Astrocyte of the cerebellum (primary cell): ENCODE results near the gene DSP.

Experiments
- DNase-seq: peaks from one replicate; pipeline ENCODE4 v3.0.0-alpha.2; 2011; ENCODE audit warnings: low read depth
- H3K4me3 ChIP-seq: 2 replicates; pipeline ENCODE4 v1.5.1; 2011; ENCODE audit warnings: mild to moderate bottlenecking, low read depth, low read length, moderate library complexity
- in situ Hi-C: cut with HindIII; loops from 2 replicates; pipeline ENCODE4 v1.10.0; 2017; ENCODE audit warnings: low sequenced_read_pairs
- TF ChIP-seq, protein P1 (sequence below): IDR thresholded peaks from 2 replicates; pipeline ENCODE4 v1.5.1; 2012; ENCODE audit warnings: low read length, low read depth, moderate library complexity, mild to moderate bottlenecking; ENCODE audit errors: missing control alignments

DSP gene

DNA sequence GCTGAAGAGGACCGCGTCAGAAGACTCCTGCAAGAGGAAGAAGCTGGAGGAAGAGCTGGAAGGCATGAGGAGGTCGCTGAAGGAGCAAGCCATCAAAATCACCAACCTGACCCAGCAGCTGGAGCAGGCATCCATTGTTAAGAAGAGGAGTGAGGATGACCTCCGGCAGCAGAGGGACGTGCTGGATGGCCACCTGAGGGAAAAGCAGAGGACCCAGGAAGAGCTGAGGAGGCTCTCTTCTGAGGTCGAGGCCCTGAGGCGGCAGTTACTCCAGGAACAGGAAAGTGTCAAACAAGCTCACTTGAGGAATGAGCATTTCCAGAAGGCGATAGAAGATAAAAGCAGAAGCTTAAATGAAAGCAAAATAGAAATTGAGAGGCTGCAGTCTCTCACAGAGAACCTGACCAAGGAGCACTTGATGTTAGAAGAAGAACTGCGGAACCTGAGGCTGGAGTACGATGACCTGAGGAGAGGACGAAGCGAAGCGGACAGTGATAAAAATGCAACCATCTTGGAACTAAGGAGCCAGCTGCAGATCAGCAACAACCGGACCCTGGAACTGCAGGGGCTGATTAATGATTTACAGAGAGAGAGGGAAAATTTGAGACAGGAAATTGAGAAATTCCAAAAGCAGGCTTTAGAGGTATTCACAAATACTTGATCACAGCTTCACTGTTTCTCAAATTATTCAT is 39.6 kb downstream of the DSP start:
- in situ Hi-C loops, result no loop called here
- DNase-seq, result no peak
- no peak overlapping the region for H3K4me3 ChIP-seq
- TF ChIP-seq, protein P1, sequence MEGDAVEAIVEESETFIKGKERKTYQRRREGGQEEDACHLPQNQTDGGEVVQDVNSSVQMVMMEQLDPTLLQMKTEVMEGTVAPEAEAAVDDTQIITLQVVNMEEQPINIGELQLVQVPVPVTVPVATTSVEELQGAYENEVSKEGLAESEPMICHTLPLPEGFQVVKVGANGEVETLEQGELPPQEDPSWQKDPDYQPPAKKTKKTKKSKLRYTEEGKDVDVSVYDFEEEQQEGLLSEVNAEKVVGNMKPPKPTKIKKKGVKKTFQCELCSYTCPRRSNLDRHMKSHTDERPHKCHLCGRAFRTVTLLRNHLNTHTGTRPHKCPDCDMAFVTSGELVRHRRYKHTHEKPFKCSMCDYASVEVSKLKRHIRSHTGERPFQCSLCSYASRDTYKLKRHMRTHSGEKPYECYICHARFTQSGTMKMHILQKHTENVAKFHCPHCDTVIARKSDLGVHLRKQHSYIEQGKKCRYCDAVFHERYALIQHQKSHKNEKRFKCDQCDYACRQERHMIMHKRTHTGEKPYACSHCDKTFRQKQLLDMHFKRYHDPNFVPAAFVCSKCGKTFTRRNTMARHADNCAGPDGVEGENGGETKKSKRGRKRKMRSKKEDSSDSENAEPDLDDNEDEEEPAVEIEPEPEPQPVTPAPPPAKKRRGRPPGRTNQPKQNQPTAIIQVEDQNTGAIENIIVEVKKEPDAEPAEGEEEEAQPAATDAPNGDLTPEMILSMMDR, result no peak

DNA sequence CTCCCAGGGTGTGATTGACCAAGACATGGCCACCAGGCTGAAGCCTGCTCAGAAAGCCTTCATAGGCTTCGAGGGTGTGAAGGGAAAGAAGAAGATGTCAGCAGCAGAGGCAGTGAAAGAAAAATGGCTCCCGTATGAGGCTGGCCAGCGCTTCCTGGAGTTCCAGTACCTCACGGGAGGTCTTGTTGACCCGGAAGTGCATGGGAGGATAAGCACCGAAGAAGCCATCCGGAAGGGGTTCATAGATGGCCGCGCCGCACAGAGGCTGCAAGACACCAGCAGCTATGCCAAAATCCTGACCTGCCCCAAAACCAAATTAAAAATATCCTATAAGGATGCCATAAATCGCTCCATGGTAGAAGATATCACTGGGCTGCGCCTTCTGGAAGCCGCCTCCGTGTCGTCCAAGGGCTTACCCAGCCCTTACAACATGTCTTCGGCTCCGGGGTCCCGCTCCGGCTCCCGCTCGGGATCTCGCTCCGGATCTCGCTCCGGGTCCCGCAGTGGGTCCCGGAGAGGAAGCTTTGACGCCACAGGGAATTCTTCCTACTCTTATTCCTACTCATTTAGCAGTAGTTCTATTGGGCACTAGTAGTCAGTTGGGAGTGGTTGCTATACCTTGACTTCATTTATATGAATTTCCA is 43.9 kb downstream of the DSP start:
- TF ChIP-seq, protein P1, result no peak
- no peak for DNase-seq
- no peak overlapping the region for H3K4me3 ChIP-seq
- in situ Hi-C loops, result no loop called here

DNA sequence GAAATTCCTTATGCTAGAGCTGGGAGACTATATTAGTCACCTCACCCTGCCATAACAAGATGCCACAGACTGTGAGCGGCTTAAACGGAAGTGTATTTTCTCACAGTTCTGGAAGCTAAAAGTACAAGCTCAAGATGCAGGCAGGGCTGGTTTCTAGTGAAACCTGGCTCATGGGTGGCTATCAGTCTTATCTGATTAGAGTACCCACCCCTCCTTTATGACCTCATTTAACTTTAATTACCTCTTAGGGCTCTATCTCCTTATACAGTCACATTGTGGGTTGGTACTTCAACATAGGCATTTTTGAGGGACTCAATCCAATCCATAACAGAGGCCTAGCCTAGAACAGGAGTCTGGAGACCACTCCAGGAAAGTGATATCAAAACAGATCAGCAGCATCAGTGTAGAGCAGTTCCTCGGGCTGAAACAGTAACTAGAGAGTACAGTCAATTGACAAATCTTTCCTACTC is 46.2 kb downstream of the DSP start:
- TF ChIP-seq, protein P1, result no peak
- no peak overlapping the region for H3K4me3 ChIP-seq
- in situ Hi-C loops, result no loop called here
- no peak for DNase-seq

DNA sequence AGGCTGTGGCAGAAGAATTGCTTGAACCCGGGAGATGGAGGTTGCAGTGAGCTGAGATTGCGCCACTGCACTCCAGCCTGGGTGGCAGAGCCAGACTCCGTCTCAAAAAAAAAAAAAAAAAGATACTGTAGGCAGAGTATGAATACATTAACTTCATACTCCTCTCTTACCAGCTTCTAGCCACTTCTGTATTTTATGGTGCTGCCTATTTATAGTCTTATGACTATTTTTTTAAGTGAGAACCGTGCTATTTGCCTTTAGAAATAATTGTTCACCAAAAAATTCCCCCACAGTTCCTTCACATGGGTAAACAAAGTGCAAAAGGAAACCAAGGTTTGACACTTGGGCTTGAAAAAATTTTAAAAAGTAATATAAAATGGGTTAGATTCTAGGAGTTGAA is 47.0 kb downstream of the DSP start:
- DNase-seq, result no peak
- in situ Hi-C loops, result no loop called here
- TF ChIP-seq, protein P1, result no peak
- H3K4me3 ChIP-seq, result no peak overlapping the region

DNA sequence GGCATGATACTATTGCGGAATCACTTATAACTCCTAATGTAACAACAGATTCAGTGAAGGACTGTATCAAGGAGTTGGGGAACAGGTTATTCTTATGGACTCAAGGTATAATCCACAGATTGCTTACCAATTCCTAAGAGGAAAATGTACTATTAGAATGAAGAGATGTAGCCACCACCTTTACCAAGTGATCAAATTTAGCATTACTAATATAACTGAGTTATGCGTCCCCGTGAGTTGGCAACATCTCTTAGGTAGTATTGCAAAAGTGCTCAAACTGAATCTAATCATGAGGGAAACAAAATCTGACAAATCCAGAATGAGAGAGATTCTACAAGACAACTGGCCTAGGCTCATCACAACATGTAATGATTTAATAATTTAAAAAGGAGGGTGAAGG is 47.8 kb downstream of the DSP start:
- no peak for DNase-seq
- TF ChIP-seq, protein P1, result no peak
- in situ Hi-C loops, result no loop called here
- no peak overlapping the region for H3K4me3 ChIP-seq

DNA sequence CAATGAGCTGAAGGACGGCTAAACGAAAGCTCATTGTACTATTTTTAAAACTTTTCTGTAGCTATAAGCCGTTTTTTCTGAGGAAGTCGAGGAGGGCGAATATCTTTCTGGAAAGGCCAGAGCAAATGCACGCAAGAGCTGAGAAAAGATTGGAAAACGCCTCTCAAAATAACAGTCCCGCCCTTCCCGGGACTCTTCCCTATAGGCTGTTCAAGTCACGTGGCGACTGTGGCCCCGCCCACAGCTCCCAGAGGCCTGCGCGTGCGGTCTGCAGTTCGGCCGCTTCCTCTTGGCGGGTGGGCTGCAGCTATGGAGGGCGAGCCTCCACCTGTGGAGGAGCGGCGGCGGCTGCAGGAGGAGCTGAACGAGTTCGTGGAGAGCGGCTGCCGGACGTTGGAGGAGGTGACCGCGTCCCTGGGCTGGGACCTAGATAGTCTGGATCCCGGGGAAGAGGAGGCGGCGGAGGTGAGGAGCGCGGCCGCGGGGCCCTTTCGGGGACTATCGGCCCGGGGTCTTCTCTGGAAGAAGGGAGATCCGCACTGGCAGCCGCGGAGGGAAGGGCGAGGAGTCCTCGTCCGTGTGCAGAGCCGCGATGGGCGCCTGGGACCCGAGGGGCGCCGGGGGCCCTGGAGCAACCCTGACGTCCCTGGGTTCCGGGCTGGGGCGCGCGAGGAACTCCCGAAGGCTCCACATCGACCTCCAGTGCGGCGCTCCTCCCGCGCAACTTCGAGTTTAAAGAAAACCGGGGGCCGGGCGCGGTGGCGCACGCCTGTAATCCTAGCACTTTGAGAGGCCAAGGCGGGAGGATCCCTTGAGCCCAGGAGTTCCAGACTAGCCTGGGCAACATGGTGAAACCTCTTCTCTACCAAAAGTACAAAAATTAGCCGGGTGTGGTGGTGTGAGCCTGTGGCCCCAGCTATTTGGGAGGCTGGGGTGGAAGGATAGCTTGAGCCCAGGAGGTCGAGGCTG is 48.8 kb downstream of the DSP start, which contains the start of gene SNRNP48:
Gene SNRNP48, plus strand, starts transcription at position 250 of the 969 bp plus-strand sequence. Its CDS starts 60 bp downstream, at position 310.
- in situ Hi-C loops, result no loop called here
- peak within 1 kb of the TSS; percentile 86 for H3K4me3 ChIP-seq
- DNase-seq, result peak; percentile 83
- TF ChIP-seq, protein P1, result no peak
